Neutrophil (primary cell): ENCODE measurements around the gene TEF.
A peak's percentile ranks its signal among the peaks of the same experiment; 100 is the strongest.

Experiments used
- H3K27ac ChIP-seq: fragments of 200-600 bp; sonication (generic); 2 replicates; pipeline ENCODE4 v1.5.1; 2016; ENCODE audit warnings: mild to moderate bottlenecking, moderate library complexity
- H3K27me3 ChIP-seq: fragments of 200-600 bp; sonication (generic); 2 replicates; pipeline ENCODE4 v1.6.0; 2016; ENCODE audit warnings: mild to moderate bottlenecking
- H3K36me3 ChIP-seq: fragments of 200-600 bp; sonication (generic); 2 replicates; pipeline ENCODE4 v1.5.1; 2017
- H3K4me1 ChIP-seq, 2 experiments: fragments of 200-600 bp in 1 of 2; sonication (generic) in 1 of 2; 1 replicate in 1 of 2; 2 replicates in 1 of 2; pipeline versions ENCODE4 v1.5.1 to v1.6.1; 2013 to 2016; ENCODE audit warnings: low read depth in 1 of 2, low read length in 1 of 2, mild to moderate bottlenecking in 1 of 2, moderate library complexity in 1 of 2; ENCODE audit not compliant: control insufficient read depth in 1 of 2, insufficient read depth in 1 of 2
- H3K4me3 ChIP-seq, 2 experiments: fragments of 200-600 bp in 1 of 2; sonication (generic) in 1 of 2; 1 replicate in 1 of 2; 2 replicates in 1 of 2; pipeline ENCODE4 v1.5.1; 2013 to 2016; ENCODE audit warnings: low read depth in 1 of 2, low read length in 1 of 2, mild to moderate bottlenecking in 1 of 2, moderate library complexity in 1 of 2
- H3K9me3 ChIP-seq: fragments of 200-600 bp; sonication (generic); 2 replicates; pipeline ENCODE4 v1.5.1; 2016
- TF ChIP-seq, protein P1 (sequence below): fragments of 200-600 bp; sonication (generic); IDR thresholded peaks from 2 replicates; pipeline ENCODE4 v1.5.1; 2016; ENCODE audit warnings: antibody characterized with exemption

Gene TEF

DNA sequence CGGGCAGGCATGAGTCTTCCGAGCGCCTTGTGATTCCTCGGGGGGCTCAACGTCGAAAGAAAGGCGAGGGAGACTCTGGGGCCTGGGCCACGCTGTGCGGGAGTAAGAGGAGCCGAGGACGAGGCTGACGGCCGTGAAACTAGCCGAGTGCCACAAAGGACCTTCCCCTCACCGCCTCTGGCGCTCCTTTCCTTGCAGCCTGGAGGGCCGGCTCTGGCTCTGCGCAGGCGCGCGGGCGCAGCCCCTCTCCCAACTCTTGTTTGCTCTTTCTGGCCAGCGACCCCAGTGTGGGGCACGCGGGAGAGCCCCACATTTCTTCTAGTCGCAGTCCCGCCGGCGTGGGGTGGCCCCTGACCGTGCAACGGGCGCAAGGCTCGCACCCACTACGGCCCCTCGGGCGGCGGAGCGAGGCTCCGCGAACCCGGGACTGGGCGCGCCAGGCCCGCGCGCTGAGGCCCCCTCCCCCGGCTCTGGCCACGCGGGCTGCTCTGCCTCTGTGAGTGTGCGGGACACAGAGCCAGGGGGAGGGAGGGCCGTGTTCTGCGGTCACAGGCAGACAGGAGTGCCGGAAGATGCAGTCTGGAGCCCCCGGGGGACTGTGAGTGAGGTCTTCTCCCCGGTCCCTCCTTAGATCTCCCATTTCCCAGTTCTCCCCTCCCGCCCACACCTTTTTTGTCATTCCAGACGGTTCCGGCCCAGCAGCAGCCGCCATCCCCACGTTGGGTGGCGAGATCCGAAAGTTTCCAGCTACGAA lies 65.9 kb downstream of the TEF start:
- H3K4me1 ChIP-seq, result peaks cover 33 to 38% of the 10 kb centered on the region in 2 experiments
- TF ChIP-seq, protein P1, sequence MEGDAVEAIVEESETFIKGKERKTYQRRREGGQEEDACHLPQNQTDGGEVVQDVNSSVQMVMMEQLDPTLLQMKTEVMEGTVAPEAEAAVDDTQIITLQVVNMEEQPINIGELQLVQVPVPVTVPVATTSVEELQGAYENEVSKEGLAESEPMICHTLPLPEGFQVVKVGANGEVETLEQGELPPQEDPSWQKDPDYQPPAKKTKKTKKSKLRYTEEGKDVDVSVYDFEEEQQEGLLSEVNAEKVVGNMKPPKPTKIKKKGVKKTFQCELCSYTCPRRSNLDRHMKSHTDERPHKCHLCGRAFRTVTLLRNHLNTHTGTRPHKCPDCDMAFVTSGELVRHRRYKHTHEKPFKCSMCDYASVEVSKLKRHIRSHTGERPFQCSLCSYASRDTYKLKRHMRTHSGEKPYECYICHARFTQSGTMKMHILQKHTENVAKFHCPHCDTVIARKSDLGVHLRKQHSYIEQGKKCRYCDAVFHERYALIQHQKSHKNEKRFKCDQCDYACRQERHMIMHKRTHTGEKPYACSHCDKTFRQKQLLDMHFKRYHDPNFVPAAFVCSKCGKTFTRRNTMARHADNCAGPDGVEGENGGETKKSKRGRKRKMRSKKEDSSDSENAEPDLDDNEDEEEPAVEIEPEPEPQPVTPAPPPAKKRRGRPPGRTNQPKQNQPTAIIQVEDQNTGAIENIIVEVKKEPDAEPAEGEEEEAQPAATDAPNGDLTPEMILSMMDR, result no peak

GRCh38 chr22:41448189-41448808 lies 66.6 kb downstream of the TEF start:
- H3K9me3 ChIP-seq, result no peaks in the 10 kb centered on the region

More for the DNA sequence above, 65.9 kb downstream of the TEF start:
- peak overlapping the region; percentile 87 for H3K27ac ChIP-seq
- H3K27me3 ChIP-seq, result no peaks in the 10 kb centered on the region
- H3K36me3 ChIP-seq, result no peaks in the 10 kb centered on the region
- peak overlapping the region; percentile 93 to 94 for H3K4me3 ChIP-seq
- H3K9me3 ChIP-seq, result no peaks in the 10 kb centered on the region

More at GRCh38 chr22:41448189-41448808, 66.6 kb downstream of the TEF start:
- Histone ChIP-seq H3K36me3 (no peaks in the 10 kb centered on the region), H3K27ac (peak overlapping the region; percentile 87), H3K4me1 (peaks cover 33 to 38% of the 10 kb centered on the region in 2 experiments), H3K27me3 (no peaks in the 10 kb centered on the region), H3K4me3 (peak overlapping the region; percentile 93 to 94)
- TF ChIP-seq, protein P1, result no peak
